Fibroblast of lung (primary cell): ENCODE data around the gene SCGB3A1. TPM values are rescaled to one million over a fixed set of nuclear protein-coding genes. Genes with fewer than 3 reads are reported as not detected.

Source experiments
- DNase-seq, 2 donors: peaks; one replicate each; pipeline versions ENCODE4 v3.0.0 to v3.0.0-alpha.2; 2010; ENCODE audit warnings: low read depth in 2 of 2
- H2AFZ ChIP-seq: 2 replicates; pipeline ENCODE4 v1.5.1; 2012; ENCODE audit warnings: low read length, control low read depth, inconsistent platforms
- H3K27ac ChIP-seq: 2 replicates; pipeline ENCODE4 v1.5.1; 2011; ENCODE audit warnings: low read length, control low read depth; ENCODE audit not compliant: insufficient read depth
- H3K27me3 ChIP-seq: 2 replicates; pipeline ENCODE4 v1.5.1; 2011; ENCODE audit warnings: mild to moderate bottlenecking, low read length; ENCODE audit not compliant: control insufficient read depth, insufficient read depth
- H3K36me3 ChIP-seq: 2 replicates; pipeline ENCODE4 v1.5.1; 2011; ENCODE audit warnings: low read length; ENCODE audit not compliant: control insufficient read depth, insufficient read depth
- H3K4me1 ChIP-seq: 2 replicates; pipeline ENCODE4 v1.5.1; 2011; ENCODE audit warnings: low read length; ENCODE audit not compliant: control insufficient read depth, insufficient read depth; ENCODE audit errors: extremely low read depth
- H3K4me2 ChIP-seq: 2 replicates; pipeline ENCODE4 v1.5.1; 2011; ENCODE audit warnings: low read length, control low read depth; ENCODE audit not compliant: insufficient read depth; ENCODE audit errors: extremely low read depth
- H3K4me3 ChIP-seq, 4 experiments: fragments of 200-600 bp in 1 of 4; sonication (generic) in 1 of 4; replicated peaks in 1 of 4; 2 replicates each; pipeline ENCODE4 v1.5.1; 2011 to 2016; ENCODE audit warnings: low read length in 4 of 4, low read depth in 3 of 4, mild to moderate bottlenecking in 3 of 4, control low read depth in 2 of 4, inconsistent platforms in 1 of 4, mixed read lengths in 1 of 4; ENCODE audit not compliant: insufficient read depth in 1 of 4; ENCODE audit errors: control extremely low read depth in 1 of 4
- H3K79me2 ChIP-seq: 2 replicates; pipeline ENCODE4 v1.5.1; 2012; ENCODE audit warnings: mild to moderate bottlenecking, low read length, inconsistent platforms; ENCODE audit not compliant: control insufficient read depth, insufficient read depth
- H3K9ac ChIP-seq: 2 replicates; pipeline ENCODE4 v1.5.1; 2011; ENCODE audit warnings: mild to moderate bottlenecking, low read length, control low read depth; ENCODE audit not compliant: insufficient read depth
- H3K9me3 ChIP-seq: 2 replicates; pipeline ENCODE4 v1.5.1; 2012; ENCODE audit warnings: low read depth, low read length; ENCODE audit not compliant: control insufficient read depth, insufficient read depth
- H4K20me1 ChIP-seq: 2 replicates; pipeline ENCODE4 v1.5.1; 2011; ENCODE audit warnings: low read length; ENCODE audit not compliant: control insufficient read depth, insufficient read depth; ENCODE audit errors: extremely low read depth
- CTCF ChIP-seq, 2 donors: IDR thresholded peaks in 1 of 2; conservative IDR thresholded peaks in 1 of 2; 1 replicate in 1 of 2; 2 replicates in 1 of 2; pipeline ENCODE4 v1.5.1; 2011 to 2012; ENCODE audit warnings: low read length in 2 of 2, control low read depth in 1 of 2, inconsistent platforms in 1 of 2, low read depth in 1 of 2, mild to moderate bottlenecking in 1 of 2
- EZH2 ChIP-seq: IDR thresholded peaks from 2 replicates; pipeline ENCODE4 v1.5.1; 2012; ENCODE audit warnings: low read length, control low read depth, mild to moderate bottlenecking; ENCODE audit errors: missing control alignments
- polyA plus RNA-seq, 2 donors: library from polyadenylated mRNA; depleted of rRNA in 1 of 2; stranded (reverse) in 1 of 2; unstranded in 1 of 2; fragments of >200 nt; gene quantifications; 2 replicates each; pipeline ENCODE4 v1.2.1, GENCODE V29; 2011 to 2012; ENCODE audit warnings: missing spikeins in 1 of 2
- total RNA-seq: library from RNA; depleted of rRNA; stranded (reverse); fragments of >200 nt; gene quantifications from 2 replicates; pipeline ENCODE4 v1.2.1, GENCODE V29; 2014

Gene SCGB3A1
- total and polyA plus RNA-seq, 2 donors (not counting 1 experiment from before 2014, with no cell fraction given): not detected

DNA sequence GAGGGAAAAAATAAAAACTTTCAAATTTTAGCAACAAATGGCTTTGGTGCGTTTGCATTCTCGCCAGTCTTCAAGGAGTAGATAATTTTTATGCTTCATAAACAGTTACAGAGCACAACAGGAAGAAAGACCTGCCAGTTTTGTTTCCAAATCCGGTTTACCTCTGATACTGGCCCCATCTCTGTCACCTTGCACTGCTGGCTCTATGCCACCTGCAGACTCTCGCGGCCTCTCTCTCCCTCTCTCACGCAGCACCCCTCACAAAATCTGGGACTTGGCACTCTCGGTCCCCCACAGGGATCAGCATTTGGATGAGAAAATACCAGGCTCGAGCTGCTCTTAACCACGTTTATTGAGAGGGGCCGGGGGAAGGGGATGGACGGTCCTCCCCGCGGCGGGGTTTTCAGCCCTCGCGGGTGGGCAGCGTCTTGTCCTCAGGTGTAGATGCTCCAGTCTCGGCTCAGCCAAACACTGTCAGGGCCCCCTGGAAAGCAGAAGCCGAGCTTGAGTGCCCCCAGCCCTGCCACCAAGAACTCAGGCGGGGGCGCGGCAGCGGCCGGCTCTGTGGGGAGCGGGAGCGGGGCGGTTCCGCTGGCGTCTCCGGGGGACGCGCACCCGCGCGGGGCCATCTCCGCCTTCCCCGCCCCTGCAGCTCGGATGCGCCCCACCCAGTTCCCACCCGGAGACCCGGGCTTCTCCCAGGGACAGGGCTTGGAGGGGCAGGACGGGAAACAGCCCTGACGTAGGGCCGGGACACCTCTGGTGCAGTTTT lies 1.3 kb downstream of the SCGB3A1 start:
- DNase-seq: no peak
- no peak overlapping the region for H3K4me2 ChIP-seq
- H2AFZ ChIP-seq: no peak overlapping the region
- no peaks in the 10 kb centered on the region for H3K9me3 ChIP-seq
- TF ChIP-seq EZH2 (peak; percentile 38), CTCF (conservative IDR thresholded peaks at IDR 0.05 in 1 of 2, IDR thresholded peaks at IDR 0.05 in 1 of 2; ENCODE audit: low read depth in 1 of 2, low read length in 2 of 2) (no peak)
- H3K36me3 ChIP-seq: no peaks in the 10 kb centered on the region
- no peaks in the 10 kb centered on the region for H3K79me2 ChIP-seq
- no peaks in the 10 kb centered on the region for H4K20me1 ChIP-seq
- H3K9ac ChIP-seq: no peak overlapping the region
- peaks cover 17% of the 10 kb centered on the region for H3K27me3 ChIP-seq
- H3K4me1 ChIP-seq: no peaks in the 10 kb centered on the region
- H3K4me3 ChIP-seq: no peak overlapping the region
- no peak overlapping the region for H3K27ac ChIP-seq

DNA sequence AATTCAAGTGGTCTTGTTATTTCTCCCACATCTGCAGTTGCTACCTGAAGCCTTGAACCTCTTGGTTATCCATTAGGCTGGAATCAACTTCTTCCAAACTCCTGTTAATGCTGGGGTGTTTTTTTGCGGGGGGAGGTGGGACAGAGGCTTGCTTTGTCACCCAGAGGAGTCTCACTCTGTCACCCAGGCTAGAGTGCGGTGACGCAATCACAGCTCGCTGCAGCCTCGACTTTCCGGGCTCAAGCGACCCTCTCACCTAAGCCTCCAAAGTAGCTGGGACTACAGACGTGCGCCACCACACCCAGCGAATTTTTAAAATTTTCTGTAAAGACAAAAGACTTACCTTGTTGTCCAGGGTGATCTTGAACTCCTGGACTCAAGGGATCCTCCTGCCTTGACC lies 4.4 kb downstream of the SCGB3A1 start:
- Histone ChIP-seq H3K4me2 (no peak overlapping the region), H3K27me3 (peaks cover 17% of the 10 kb centered on the region), H3K9ac (no peak overlapping the region), H3K79me2 (no peaks in the 10 kb centered on the region), H3K36me3 (no peaks in the 10 kb centered on the region), H3K9me3 (no peaks in the 10 kb centered on the region), H3K4me1 (no peaks in the 10 kb centered on the region), H4K20me1 (no peaks in the 10 kb centered on the region), H2AFZ (no peak overlapping the region), H3K27ac (no peak overlapping the region), H3K4me3 (no peak overlapping the region)
- DNase-seq: no peak
- TF ChIP-seq CTCF (conservative IDR thresholded peaks at IDR 0.05 in 1 of 2, IDR thresholded peaks at IDR 0.05 in 1 of 2; ENCODE audit: low read depth in 1 of 2, low read length in 2 of 2) (no peak), EZH2 (no peak)

- Histone ChIP-seq H3K9ac (no peak overlapping the region), H3K9me3 (no peaks in the 10 kb centered on the region), H2AFZ (no peak overlapping the region), H3K79me2 (no peaks in the 10 kb centered on the region), H3K27me3 (peaks cover 17% of the 10 kb centered on the region), H3K4me1 (no peaks in the 10 kb centered on the region), H3K27ac (no peak overlapping the region), H4K20me1 (no peaks in the 10 kb centered on the region), H3K36me3 (no peaks in the 10 kb centered on the region), H3K4me3 (no peak overlapping the region), H3K4me2 (no peak overlapping the region)
- no peak for DNase-seq
- TF ChIP-seq CTCF (conservative IDR thresholded peaks at IDR 0.05 in 1 of 2, IDR thresholded peaks at IDR 0.05 in 1 of 2; ENCODE audit: low read depth in 1 of 2, low read length in 2 of 2) (no peak), EZH2 (no peak)
These were observed 5.1 kb downstream of the SCGB3A1 start for GRCh38 chr5:180586204-180586603.
